H9 (cell line): Measurements from ENCODE around the gene CDKN2B. TPM values are rescaled to one million over a fixed set of nuclear protein-coding genes. Genes with fewer than 3 reads are reported as not detected.

Experiments used
- DNase-seq: peaks from one replicate; pipeline ENCODE4 v3.0.0-alpha.2; 2017
- H2AFZ ChIP-seq: one replicate; pipeline ENCODE4 v1.6.1; 2013; ENCODE audit warnings: mild to moderate bottlenecking, low read length, control low read depth, moderate library complexity
- H2AK5ac ChIP-seq: 2 replicates; pipeline ENCODE4 v1.6.1; 2013; ENCODE audit warnings: low read length, control low read depth, mixed read lengths; ENCODE audit not compliant: insufficient read length
- H2BK120ac ChIP-seq: one replicate; pipeline ENCODE4 v1.6.1; 2013; ENCODE audit warnings: low read depth, mild to moderate bottlenecking, low read length, control low read depth, inconsistent platforms; ENCODE audit not compliant: poor library complexity, severe bottlenecking
- H2BK12ac ChIP-seq: 2 replicates; pipeline ENCODE4 v1.6.1; 2013; ENCODE audit warnings: low read length, control low read depth, mixed read lengths, low read depth; ENCODE audit not compliant: insufficient read length
- H2BK15ac ChIP-seq: 2 replicates; pipeline ENCODE4 v1.6.1; 2013; ENCODE audit warnings: low read depth, low read length, control low read depth
- H2BK20ac ChIP-seq: one replicate; pipeline ENCODE4 v1.6.1; 2013; ENCODE audit warnings: low read depth, mild to moderate bottlenecking, low read length, control low read depth, inconsistent platforms; ENCODE audit not compliant: poor library complexity, severe bottlenecking
- H2BK5ac ChIP-seq: 2 replicates; pipeline ENCODE4 v1.6.1; 2013; ENCODE audit warnings: low read length, control low read depth, mixed read lengths; ENCODE audit not compliant: insufficient read length
- H3K14ac ChIP-seq: 2 replicates; pipeline ENCODE4 v1.6.1; 2013; ENCODE audit warnings: low read length, control low read depth; ENCODE audit not compliant: insufficient read depth
- H3K18ac ChIP-seq: 2 replicates; pipeline ENCODE4 v1.6.1; 2013; ENCODE audit warnings: low read depth, mild to moderate bottlenecking, mixed read lengths, low read length, control low read depth; ENCODE audit not compliant: insufficient read length
- H3K23ac ChIP-seq: 2 replicates; pipeline ENCODE4 v1.6.1; 2013; ENCODE audit warnings: low read length, control low read depth, mixed read lengths, low read depth; ENCODE audit not compliant: insufficient read length
- H3K23me2 ChIP-seq: 2 replicates; pipeline ENCODE4 v1.6.1; 2013; ENCODE audit warnings: low read depth, mild to moderate bottlenecking, mixed read lengths, low read length, control low read depth; ENCODE audit not compliant: insufficient read length, poor library complexity, severe bottlenecking
- H3K27ac ChIP-seq: 2 replicates; pipeline ENCODE4 v1.5.1; 2013; ENCODE audit warnings: low read length, control low read depth, mixed read lengths, low read depth; ENCODE audit not compliant: insufficient read length
- H3K27me3 ChIP-seq: 2 replicates; pipeline ENCODE4 v1.6.1; 2013; ENCODE audit warnings: low read length, control low read depth, inconsistent platforms; ENCODE audit not compliant: insufficient read depth
- H3K4ac ChIP-seq: 2 replicates; pipeline ENCODE4 v1.6.1; 2013; ENCODE audit warnings: low read depth, mild to moderate bottlenecking, control low read depth, inconsistent platforms, low read length, moderate library complexity
- H3K4me1 ChIP-seq: 2 replicates; pipeline ENCODE4 v1.6.1; 2013; ENCODE audit warnings: low read length, control low read depth, inconsistent platforms; ENCODE audit not compliant: insufficient read depth
- H3K4me2 ChIP-seq: 2 replicates; pipeline ENCODE4 v1.6.1; 2013; ENCODE audit warnings: low read length, control low read depth, mixed read lengths; ENCODE audit not compliant: insufficient read length, insufficient read depth
- H3K56ac ChIP-seq: 2 replicates; pipeline ENCODE4 v1.6.1; 2013; ENCODE audit warnings: low read depth, mild to moderate bottlenecking, mixed read lengths, low read length, control low read depth; ENCODE audit not compliant: insufficient read length
- H3K79me1 ChIP-seq: 2 replicates; pipeline ENCODE4 v1.6.1; 2013; ENCODE audit warnings: low read depth, mild to moderate bottlenecking, moderate library complexity, low read length, control low read depth, inconsistent platforms; ENCODE audit not compliant: insufficient read depth, poor library complexity, severe bottlenecking
- H3K79me2 ChIP-seq: 2 replicates; pipeline ENCODE4 v1.6.1; 2013; ENCODE audit warnings: low read length, control low read depth, inconsistent platforms; ENCODE audit not compliant: insufficient read depth
- H3K9ac ChIP-seq: 2 replicates; pipeline ENCODE4 v1.6.1; 2013; ENCODE audit warnings: low read length, control low read depth, mixed read lengths; ENCODE audit not compliant: insufficient read length; ENCODE audit errors: extremely low read depth
- H3K9me3 ChIP-seq: one replicate; pipeline ENCODE4 v1.6.1; 2013; ENCODE audit warnings: low read depth, low read length, inconsistent platforms; ENCODE audit not compliant: control insufficient read depth
- H3T11ph ChIP-seq: one replicate; pipeline ENCODE4 v1.6.1; 2013; ENCODE audit warnings: mild to moderate bottlenecking, low read length, control low read depth, inconsistent platforms
- H4K20me1 ChIP-seq: one replicate; pipeline ENCODE4 v1.6.1; 2013; ENCODE audit not compliant: control insufficient read depth, insufficient read length, insufficient read depth
- H4K5ac ChIP-seq: 2 replicates; pipeline ENCODE4 v1.6.1; 2013; ENCODE audit warnings: low read depth, mild to moderate bottlenecking, mixed read lengths, low read length, control low read depth; ENCODE audit not compliant: insufficient read length
- H4K8ac ChIP-seq: replicated peaks from 2 replicates; pipeline ENCODE4 v1.6.1; 2013; ENCODE audit warnings: low read length, control low read depth, mixed read lengths, low read depth; ENCODE audit not compliant: insufficient read length
- H4K91ac ChIP-seq: 2 replicates; pipeline ENCODE4 v1.6.1; 2013; ENCODE audit warnings: low read depth, mild to moderate bottlenecking, moderate library complexity, mixed read lengths, low read length, control low read depth; ENCODE audit not compliant: insufficient read length
- H3K27ac Mint-ChIP-seq, 3 experiments: 2 replicates in 2 of 3; 3 replicates in 1 of 3; pipeline ENCODE4 v1.8.0; 2020 to 2021; ENCODE audit warnings: mixed read lengths in 3 of 3, mild to moderate bottlenecking in 1 of 3, moderate library complexity in 1 of 3
- H3K27me3 Mint-ChIP-seq: 2 replicates; pipeline ENCODE4 v1.8.0; 2021; ENCODE audit warnings: low read depth, mild to moderate bottlenecking, moderate library complexity, mixed read lengths
- H3K36me3 Mint-ChIP-seq, 3 experiments: 2 replicates in 2 of 3; 3 replicates in 1 of 3; pipeline ENCODE4 v1.8.0; 2020 to 2021; ENCODE audit warnings: low read depth in 3 of 3, mixed read lengths in 3 of 3; ENCODE audit not compliant: insufficient read depth in 1 of 3
- H3K4me1 Mint-ChIP-seq, 2 experiments: 2 replicates each; pipeline ENCODE4 v1.8.0; 2020; ENCODE audit warnings: mixed read lengths in 2 of 2
- H3K4me3 Mint-ChIP-seq, 2 experiments: 2 replicates in 1 of 2; 3 replicates in 1 of 2; pipeline ENCODE4 v1.8.0; 2020 to 2021; ENCODE audit warnings: mild to moderate bottlenecking in 2 of 2, mixed read lengths in 2 of 2, moderate library complexity in 1 of 2
- H3K9me3 Mint-ChIP-seq, 2 experiments: 2 replicates in 1 of 2; 3 replicates in 1 of 2; pipeline ENCODE4 v1.8.0; 2020; ENCODE audit warnings: mild to moderate bottlenecking in 2 of 2, mixed read lengths in 2 of 2, moderate library complexity in 1 of 2
- CTCF ChIP-seq: fragments of 200-600 bp; sonication (generic); conservative IDR thresholded peaks from 3 replicates; pipeline ENCODE4 v1.8.0; 2021; ENCODE audit warnings: antibody characterized with exemption, mild to moderate bottlenecking
- total RNA-seq: library from RNA; stranded (reverse); gene quantifications from 2 replicates; pipeline ENCODE4 v1.2.1, GENCODE V29; 2021

The CDKN2B gene
- total RNA-seq, 1 experiment from 2014 or later: 0.13 TPM

- no peak overlapping the region for H2BK120ac ChIP-seq
- no peak overlapping the region for H2BK12ac ChIP-seq
- H3K14ac ChIP-seq: no peak overlapping the region
- no peak overlapping the region for H3K23ac ChIP-seq
- no peaks in the 10 kb centered on the region for H4K20me1 ChIP-seq
- H3K27me3 ChIP-seq: no peaks in the 10 kb centered on the region
- H3T11ph ChIP-seq: no peak overlapping the region
- H4K8ac ChIP-seq: no peak overlapping the region
- Mint-ChIP-seq H3K36me3 (peaks cover 0 to 2% (median 0%) of the 10 kb centered on the region in 3 experiments; a peak in 1 of 7 replicates), H3K4me3 (no peak overlapping the region), H3K4me1 (peaks cover 4 to 10% of the 10 kb centered on the region in 2 experiments), H3K27me3 (no peaks in the 10 kb centered on the region; the same call in 1 of the 2 replicates), H3K27ac (no peak overlapping the region), H3K9me3 (peaks cover 0 to 3% of the 10 kb centered on the region in 2 experiments; a peak in 4 of 5 replicates)
- H3K56ac ChIP-seq: no peak overlapping the region
- H3K23me2 ChIP-seq: no peaks in the 10 kb centered on the region
- H3K18ac ChIP-seq: no peak overlapping the region
- H3K27ac ChIP-seq: no peak overlapping the region
- no peaks in the 10 kb centered on the region for H3K4me1 ChIP-seq
- H2AK5ac ChIP-seq: no peak overlapping the region
- H2BK20ac ChIP-seq: no peak overlapping the region
- no peak for DNase-seq
- no peak overlapping the region for H2BK5ac ChIP-seq
- no peak overlapping the region for H2AFZ ChIP-seq
- no peak overlapping the region for H2BK15ac ChIP-seq
- no peaks in the 10 kb centered on the region for H3K79me2 ChIP-seq
- no peak overlapping the region for H3K4me2 ChIP-seq
- H3K4ac ChIP-seq: no peak overlapping the region
- TF ChIP-seq CTCF: no peak
- no peak overlapping the region for H4K91ac ChIP-seq
- no peak overlapping the region for H4K5ac ChIP-seq
- no peaks in the 10 kb centered on the region for H3K79me1 ChIP-seq
- H3K9me3 ChIP-seq: no peaks in the 10 kb centered on the region
- no peak overlapping the region for H3K9ac ChIP-seq
These were observed 46.0 kb upstream of the CDKN2B start for GRCh38 chr9:22055090-22055489.
